Measurements from ENCODE around the gene INTS3.

DNA sequence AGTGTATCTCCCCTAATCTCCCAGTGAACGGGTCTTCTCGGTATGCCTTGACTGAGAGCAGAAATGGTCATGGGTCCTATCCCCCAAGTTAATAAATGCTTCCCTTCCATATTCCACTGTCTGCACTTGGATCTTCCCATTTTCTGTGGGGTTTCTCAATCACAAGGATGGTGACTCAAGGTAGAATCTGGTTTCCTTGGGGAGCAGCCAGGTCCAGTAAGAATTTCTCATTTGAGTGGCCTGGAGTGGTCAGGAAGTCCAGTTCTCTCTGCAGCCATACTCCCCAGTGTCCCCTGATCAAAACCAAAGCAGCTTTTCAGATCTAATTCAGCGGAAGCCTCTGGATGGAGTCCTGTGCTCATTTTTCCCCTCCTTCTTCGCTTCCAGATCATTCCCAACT lies 32.6 kb downstream of the INTS3 start:
- TF ChIP-seq, protein P1, sequence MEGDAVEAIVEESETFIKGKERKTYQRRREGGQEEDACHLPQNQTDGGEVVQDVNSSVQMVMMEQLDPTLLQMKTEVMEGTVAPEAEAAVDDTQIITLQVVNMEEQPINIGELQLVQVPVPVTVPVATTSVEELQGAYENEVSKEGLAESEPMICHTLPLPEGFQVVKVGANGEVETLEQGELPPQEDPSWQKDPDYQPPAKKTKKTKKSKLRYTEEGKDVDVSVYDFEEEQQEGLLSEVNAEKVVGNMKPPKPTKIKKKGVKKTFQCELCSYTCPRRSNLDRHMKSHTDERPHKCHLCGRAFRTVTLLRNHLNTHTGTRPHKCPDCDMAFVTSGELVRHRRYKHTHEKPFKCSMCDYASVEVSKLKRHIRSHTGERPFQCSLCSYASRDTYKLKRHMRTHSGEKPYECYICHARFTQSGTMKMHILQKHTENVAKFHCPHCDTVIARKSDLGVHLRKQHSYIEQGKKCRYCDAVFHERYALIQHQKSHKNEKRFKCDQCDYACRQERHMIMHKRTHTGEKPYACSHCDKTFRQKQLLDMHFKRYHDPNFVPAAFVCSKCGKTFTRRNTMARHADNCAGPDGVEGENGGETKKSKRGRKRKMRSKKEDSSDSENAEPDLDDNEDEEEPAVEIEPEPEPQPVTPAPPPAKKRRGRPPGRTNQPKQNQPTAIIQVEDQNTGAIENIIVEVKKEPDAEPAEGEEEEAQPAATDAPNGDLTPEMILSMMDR (IDR thresholded peaks at IDR 0.05): no peak
- TF ChIP-seq EZH2 (IDR thresholded peaks at IDR 0.05): no peak

Data from neural progenitor cell (in vitro differentiated cells).